ENCODE results near the gene MARS1.

GRCh38 chr12:57552835-57553313 is 65.0 kb downstream of the MARS1 start:
- TF ChIP-seq POLR2A (IDR thresholded peaks at IDR 0.05) (no peak), CTCF (IDR thresholded peaks at IDR 0.05) (no peak)

Measured in vagina (tissue), 2 donors.